PC-3 (cell line): Measurements from ENCODE around the gene TFRC.

ENCODE experiments used
- EZH2 ChIP-seq: fragments of 300-600 bp; sonication (generic); IDR thresholded peaks from one replicate; pipeline ENCODE4 v1.6.1; 2017; ENCODE audit warnings: antibody characterized with exemption, mild to moderate bottlenecking, low read length; ENCODE audit not compliant: unreplicated experiment
- TF ChIP-seq, protein P1 (sequence below): fragments of 300-600 bp; sonication (generic); conservative IDR thresholded peaks from 2 replicates; pipeline ENCODE4 v1.5.1; 2017; ENCODE audit warnings: antibody characterized with exemption, low read depth, mild to moderate bottlenecking, low read length

DNA sequence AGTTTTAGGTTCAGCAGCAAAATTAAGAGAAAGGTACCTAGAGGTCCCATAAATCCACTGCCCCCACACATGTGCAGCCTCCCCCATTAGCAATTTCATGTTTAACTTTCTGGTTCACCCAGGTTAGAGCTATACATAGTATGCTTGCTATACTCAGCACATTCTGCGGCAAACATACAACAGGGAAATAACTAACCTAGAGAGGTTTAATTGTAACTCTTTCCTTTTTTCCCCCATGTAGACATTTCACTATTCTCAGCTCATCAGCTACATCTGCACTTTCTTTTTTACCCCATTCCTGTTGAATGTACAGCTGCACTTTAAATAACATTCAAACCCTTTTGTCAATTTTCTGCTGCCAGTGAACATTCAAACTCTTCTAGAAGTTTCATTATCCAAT is 21.1 kb downstream of the TFRC start:
- TF ChIP-seq, protein P1, sequence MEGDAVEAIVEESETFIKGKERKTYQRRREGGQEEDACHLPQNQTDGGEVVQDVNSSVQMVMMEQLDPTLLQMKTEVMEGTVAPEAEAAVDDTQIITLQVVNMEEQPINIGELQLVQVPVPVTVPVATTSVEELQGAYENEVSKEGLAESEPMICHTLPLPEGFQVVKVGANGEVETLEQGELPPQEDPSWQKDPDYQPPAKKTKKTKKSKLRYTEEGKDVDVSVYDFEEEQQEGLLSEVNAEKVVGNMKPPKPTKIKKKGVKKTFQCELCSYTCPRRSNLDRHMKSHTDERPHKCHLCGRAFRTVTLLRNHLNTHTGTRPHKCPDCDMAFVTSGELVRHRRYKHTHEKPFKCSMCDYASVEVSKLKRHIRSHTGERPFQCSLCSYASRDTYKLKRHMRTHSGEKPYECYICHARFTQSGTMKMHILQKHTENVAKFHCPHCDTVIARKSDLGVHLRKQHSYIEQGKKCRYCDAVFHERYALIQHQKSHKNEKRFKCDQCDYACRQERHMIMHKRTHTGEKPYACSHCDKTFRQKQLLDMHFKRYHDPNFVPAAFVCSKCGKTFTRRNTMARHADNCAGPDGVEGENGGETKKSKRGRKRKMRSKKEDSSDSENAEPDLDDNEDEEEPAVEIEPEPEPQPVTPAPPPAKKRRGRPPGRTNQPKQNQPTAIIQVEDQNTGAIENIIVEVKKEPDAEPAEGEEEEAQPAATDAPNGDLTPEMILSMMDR: no peak
- no peak for TF ChIP-seq EZH2
